ENCODE measurements around the gene STPG1. TPM values are rescaled to one million over a fixed set of nuclear protein-coding genes. Genes with fewer than 3 reads are reported as not detected.

The STPG1 gene
- total RNA-seq, 2 donors from 2014 or later = 13.0 to 17.8 TPM

DNA sequence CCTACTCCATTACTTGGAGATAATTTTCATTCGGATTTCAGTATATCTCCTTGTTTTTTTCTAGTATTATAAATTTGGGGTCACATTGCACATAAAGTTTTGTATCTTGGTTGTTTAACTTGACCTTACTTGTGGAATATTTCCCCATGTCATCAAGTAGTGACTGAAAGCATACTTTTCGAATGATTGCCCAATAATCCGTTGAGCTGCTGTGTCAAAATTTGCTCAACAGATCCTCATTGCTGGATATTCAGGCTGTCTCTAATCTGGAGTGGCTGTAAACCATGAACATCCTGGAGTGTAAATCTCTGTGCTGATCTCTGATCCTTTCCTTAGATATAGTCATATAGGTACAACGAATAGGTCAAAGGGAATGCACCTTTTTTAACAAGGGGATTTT lies 7.0 kb upstream of the STPG1 start:
- DNase-seq (no peak), ATAC-seq (replicated peaks in 1 of 2) (no peak)
- Mint-ChIP-seq H3K27me3 (ENCODE audit: low read depth) (no peaks in the 10 kb centered on the region), H3K9me3 (no peaks in the 10 kb centered on the region), H3K4me3 (no peak overlapping the region), H3K36me3 (ENCODE audit: insufficient read depth in 2 of 2) (peaks cover 3 to 39% of the 10 kb centered on the region in 2 donors), H3K4me1 (ENCODE audit: low read depth) (peaks cover 80% of the 10 kb centered on the region), H3K27ac (no peak overlapping the region)

DNA sequence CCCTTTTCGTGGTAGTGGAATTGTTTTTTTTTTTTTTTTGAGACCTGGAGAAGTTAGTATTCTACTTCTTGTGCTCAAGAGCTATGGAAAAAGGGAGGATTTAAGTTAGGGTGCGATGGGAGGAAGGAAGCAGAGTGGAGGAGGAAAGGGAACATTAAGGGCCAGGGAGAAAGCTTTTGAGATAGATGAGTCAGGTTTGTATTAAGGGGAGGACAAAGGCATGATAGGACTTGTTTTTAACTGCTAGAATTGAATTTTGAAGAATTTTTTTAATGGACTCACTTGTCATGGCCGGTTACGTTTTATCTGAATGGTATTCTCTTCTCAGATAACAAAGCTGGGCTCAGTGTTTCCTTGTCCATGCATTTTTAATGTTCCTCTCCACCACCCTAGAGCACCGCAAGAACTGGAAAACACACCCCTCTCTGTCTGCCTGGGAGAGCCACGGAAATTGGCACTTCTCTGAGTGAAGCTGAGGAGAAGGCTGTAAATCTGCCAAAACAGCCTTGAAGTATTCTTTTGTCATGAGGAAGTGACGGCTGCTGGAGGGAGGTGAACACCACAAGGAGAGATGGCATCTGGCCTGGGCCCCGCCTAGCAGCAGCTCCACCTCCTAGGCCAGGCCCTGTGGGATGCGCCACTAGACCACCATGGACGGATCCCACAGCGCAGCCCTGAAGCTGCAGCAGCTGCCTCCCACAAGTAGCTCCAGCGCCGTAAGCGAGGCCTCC lies 5.5 kb upstream of the STPG1 start:
- H3K4me3 Mint-ChIP-seq = peak overlapping the region in 1 of 2 donors; percentile 14
- ATAC-seq (replicated peaks in 1 of 2) (no peak), DNase-seq (no peak)
- peaks cover 2 to 34% of the 10 kb centered on the region in 2 donors for H3K36me3 Mint-ChIP-seq (ENCODE audit: insufficient read depth in 2 of 2)
- H3K27me3 Mint-ChIP-seq (ENCODE audit: low read depth) = no peaks in the 10 kb centered on the region
- H3K27ac Mint-ChIP-seq = peak overlapping the region; percentile 73
- H3K9me3 Mint-ChIP-seq = no peaks in the 10 kb centered on the region
- H3K4me1 Mint-ChIP-seq (ENCODE audit: low read depth) = peaks cover 88% of the 10 kb centered on the region

DNA sequence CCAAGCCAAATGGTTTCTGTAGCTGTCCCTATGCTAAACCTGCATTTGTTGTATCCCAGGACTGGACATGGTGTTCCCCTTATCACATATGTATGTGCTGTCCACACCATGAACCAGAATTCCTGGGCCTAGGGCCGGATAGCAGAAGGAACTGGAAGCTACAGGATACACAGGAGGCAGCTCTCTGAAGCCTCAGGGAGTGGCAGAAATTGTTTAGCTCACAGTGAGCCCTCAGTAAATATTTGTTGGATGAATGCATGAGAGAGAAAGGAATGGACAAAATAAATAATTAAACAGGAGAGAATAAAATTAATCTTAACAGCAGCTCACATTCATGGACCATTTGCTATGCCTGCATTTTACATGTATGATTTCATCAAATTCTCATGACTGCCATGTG lies 4.1 kb upstream of the STPG1 start:
- Mint-ChIP-seq H3K36me3 (ENCODE audit: insufficient read depth in 2 of 2) (peaks cover 2 to 31% of the 10 kb centered on the region in 2 donors), H3K9me3 (no peaks in the 10 kb centered on the region), H3K4me3 (peak overlapping the region; percentile 97 to 99), H3K4me1 (ENCODE audit: low read depth) (peaks cover 89% of the 10 kb centered on the region), H3K27ac (peak overlapping the region; percentile 27), H3K27me3 (ENCODE audit: low read depth) (no peaks in the 10 kb centered on the region)
- ATAC-seq (replicated peaks in 1 of 2) (no peak), DNase-seq (no peak)

DNA sequence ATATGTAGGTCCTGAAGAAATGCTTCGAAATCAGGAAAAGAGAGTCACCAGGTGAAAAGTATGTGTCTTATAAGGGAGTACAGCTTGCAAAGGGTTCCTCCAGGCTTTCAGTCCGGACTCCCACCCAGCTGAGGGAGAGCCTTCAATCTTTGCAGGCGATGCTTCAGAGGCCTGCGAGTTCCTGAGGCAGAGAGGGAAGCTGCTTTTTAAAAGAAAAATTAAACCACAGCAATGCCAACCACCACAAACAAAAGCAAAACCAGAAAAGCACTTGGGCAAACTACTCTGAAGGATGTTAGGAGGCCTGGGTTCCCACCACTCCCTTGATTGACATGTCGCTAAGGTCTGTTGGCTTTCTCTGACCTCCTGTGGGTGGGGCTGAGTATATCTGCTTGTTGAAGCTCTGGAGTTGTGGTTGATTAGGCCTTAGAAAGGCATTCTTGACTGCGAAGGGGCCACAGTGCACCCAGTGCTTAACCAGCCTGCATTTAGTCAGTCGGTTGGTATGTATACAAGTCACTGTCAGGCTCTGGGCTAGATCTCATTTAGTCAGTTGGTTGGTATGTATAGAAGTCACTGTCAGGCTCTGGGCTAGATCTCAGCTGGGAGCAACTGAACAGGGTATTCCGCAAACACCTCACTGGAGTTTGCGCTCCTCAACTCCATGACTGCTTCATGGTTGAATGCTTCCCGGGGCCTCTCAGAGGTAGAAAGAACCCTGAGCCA lies 3.2 kb upstream of the STPG1 start:
- Mint-ChIP-seq H3K27me3 (ENCODE audit: low read depth) (no peaks in the 10 kb centered on the region), H3K4me3 (peak overlapping the region; percentile 97 to 99), H3K9me3 (no peaks in the 10 kb centered on the region), H3K27ac (peak overlapping the region; percentile 92), H3K4me1 (ENCODE audit: low read depth) (peaks cover 90% of the 10 kb centered on the region), H3K36me3 (ENCODE audit: insufficient read depth in 2 of 2) (peaks cover 2 to 27% of the 10 kb centered on the region in 2 donors)
- ATAC-seq (replicated peaks in 1 of 2) (peak; percentile 25 to 41), DNase-seq (peak; percentile 55 to 66)

DNA sequence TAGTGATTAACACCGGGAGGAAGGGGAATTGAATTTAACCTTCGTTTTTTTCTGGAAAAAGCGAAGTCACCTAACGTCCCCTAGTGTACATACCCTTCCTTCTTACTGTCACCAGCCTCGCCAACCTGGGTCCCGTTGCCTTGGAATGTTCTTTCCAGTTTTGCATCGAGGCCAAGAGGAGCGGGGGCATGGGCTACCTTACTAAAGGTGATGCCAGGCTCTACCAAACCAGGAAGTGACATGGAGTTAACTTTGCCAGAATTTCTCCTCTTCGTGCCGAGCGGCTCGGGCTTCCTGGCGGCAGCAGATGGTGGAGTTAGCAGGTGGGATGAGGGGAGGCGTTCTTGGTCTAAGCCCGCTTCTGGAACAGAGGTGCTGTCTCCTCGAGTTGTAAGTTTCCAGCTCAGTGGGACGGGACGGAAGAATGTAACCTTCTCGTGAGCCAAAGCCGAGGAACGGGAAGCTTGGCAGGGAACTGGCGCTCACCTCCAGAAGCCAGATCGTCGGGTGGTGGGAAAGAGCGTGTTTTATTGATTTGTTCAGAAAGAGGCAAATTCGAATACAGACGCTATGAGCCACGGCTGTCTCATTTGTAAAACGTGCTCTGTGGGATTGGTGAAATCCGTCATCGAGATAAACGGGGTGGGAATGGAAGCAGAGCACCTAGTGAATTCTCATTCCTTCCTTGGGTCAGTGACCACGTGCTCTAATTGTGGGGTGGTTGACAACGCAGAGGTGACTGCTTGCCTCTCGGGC lies 2.5 kb upstream of the STPG1 start:
- peak overlapping the region; percentile 97 to 99 for H3K4me3 Mint-ChIP-seq
- H3K36me3 Mint-ChIP-seq (ENCODE audit: insufficient read depth in 2 of 2) = peaks cover 2 to 22% of the 10 kb centered on the region in 2 donors
- H3K27me3 Mint-ChIP-seq (ENCODE audit: low read depth) = no peaks in the 10 kb centered on the region
- H3K4me1 Mint-ChIP-seq (ENCODE audit: low read depth) = peaks cover 86% of the 10 kb centered on the region
- no peak for ATAC-seq (replicated peaks in 1 of 2)
- peak overlapping the region; percentile 92 for H3K27ac Mint-ChIP-seq
- peak in 1 of 2 donors; percentile 10 for DNase-seq
- no peaks in the 10 kb centered on the region for H3K9me3 Mint-ChIP-seq

DNA sequence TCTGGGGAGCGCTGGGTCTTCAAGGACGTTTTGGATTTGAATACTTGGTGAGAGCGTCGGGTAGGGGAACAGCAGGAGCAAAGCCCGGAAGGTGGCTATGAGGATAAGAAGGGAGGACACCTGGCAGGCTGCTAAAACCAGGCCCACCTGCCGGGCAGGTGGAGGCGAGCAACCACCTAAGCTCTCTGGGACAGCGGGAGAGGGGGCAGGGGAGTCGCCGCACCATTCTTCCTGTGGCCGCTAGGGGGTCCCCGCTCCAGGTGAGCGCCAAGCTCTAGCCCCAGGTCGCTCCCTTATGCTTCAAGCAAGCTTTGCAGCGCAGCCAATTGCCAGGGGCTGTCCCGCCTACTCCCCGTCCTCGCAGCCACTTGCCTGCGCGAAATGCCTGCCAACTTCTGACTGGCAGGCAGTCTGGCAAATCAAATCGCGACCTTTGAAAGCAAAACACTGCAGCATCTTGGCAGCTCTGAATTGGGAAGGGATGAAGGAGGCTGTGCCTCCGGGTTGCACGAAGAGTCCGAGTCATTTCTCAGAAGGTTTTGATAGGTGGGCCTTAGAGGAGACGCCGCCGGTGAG lies 1.8 kb upstream of the STPG1 start, which contains the start of gene NIPAL3:
Gene NIPAL3, plus strand, starts transcription at position 469 of the 576 bp plus-strand sequence. CDS start 3,746 bp downstream, outside the sequence.
- Mint-ChIP-seq H3K27me3 (ENCODE audit: low read depth) (no peaks in the 10 kb centered on the region), H3K4me3 (peak within 1 kb of the TSS; percentile 97 to 99), H3K9me3 (no peaks in the 10 kb centered on the region), H3K4me1 (ENCODE audit: low read depth) (peaks cover 80% of the 10 kb centered on the region), H3K27ac (peak within 1 kb of the TSS; percentile 92), H3K36me3 (ENCODE audit: insufficient read depth in 2 of 2) (peaks cover 2 to 19% of the 10 kb centered on the region in 2 donors)
- ATAC-seq (replicated peaks in 1 of 2) = peak; percentile 92 to 94
- peak; percentile 96 to 99 for DNase-seq

DNA sequence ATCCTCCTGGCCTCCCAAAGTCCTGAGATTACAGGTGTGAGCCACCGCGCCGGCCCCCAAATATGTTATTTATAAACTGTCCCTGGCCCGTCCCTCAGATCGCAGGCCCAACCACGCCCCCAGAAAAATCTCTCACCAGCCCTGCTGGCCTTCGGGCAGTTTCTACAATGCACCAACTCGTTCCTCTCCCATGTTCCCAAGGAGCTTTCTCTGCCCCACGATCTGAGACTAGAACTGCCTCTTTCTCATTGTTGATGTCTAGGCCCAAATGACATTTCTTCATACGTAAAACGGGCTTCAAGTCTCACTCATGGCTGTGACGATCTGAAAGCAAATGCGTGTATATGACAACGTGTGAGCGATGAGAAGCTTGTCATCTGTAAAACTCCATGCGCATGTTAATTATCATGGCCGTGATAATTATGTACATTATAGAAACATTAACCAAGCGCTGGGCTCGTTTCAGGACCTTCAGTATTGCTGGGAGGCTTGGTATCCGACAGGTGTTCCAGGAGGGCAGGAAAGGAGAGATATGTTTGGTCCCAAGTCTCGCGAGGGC lies 1.3 kb upstream of the STPG1 start:
- H3K36me3 Mint-ChIP-seq (ENCODE audit: insufficient read depth in 2 of 2) = peaks cover 2 to 18% of the 10 kb centered on the region in 2 donors
- DNase-seq (no peak), ATAC-seq (replicated peaks in 1 of 2) (no peak)
- H3K27ac Mint-ChIP-seq = peak overlapping the region; percentile 0
- H3K4me1 Mint-ChIP-seq (ENCODE audit: low read depth) = peaks cover 76% of the 10 kb centered on the region
- H3K27me3 Mint-ChIP-seq (ENCODE audit: low read depth) = no peaks in the 10 kb centered on the region
- H3K9me3 Mint-ChIP-seq = no peaks in the 10 kb centered on the region
- H3K4me3 Mint-ChIP-seq = peak overlapping the region; percentile 97 to 99

DNA sequence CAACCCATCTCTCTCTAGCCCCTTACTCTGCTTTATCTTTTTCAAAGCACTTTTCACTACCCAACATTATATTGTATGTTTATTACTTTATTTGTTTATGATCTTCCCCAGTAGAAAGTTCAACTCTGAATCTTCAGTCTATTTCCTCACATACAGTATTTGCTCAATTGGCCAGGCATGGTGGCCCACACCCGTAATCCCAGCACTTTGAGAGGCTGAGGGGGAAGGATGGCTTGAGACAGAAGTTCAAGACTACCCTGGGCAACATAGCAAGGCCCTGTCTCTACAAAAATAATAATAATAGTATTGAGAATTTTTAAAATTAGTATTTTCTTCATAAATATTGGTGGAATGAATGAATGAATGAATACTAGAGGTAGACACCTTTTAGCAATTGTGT lies 1.2 kb downstream of the STPG1 start:
- DNase-seq (no peak), ATAC-seq (replicated peaks in 1 of 2) (no peak)
- Mint-ChIP-seq H3K27me3 (ENCODE audit: low read depth) (no peaks in the 10 kb centered on the region), H3K9me3 (no peaks in the 10 kb centered on the region), H3K36me3 (ENCODE audit: insufficient read depth in 2 of 2) (peaks cover 0 to 7% of the 10 kb centered on the region in 2 donors), H3K4me1 (ENCODE audit: low read depth) (peaks cover 52% of the 10 kb centered on the region), H3K27ac (no peak overlapping the region), H3K4me3 (peak overlapping the region; percentile 6 to 93)

DNA sequence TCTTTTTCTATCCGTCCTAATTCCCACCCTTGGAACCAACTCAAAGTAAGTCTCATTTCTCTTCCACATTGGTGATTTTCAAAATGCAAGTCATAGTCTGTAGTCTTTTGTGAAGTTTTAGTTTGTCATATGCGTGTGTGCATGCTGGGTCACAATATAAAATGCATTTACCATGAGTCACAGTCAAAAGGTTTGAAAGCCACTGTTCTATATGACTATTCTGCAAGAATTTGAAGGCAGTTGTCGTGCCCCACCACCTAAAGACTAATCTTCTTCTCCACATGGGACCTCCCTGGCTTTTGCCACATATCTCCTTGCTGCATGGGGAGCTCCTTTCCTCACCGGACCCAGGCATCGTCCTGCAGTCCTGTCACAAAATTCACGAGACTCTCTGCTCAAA lies 1.6 kb downstream of the STPG1 start:
- H3K9me3 Mint-ChIP-seq = no peaks in the 10 kb centered on the region
- no peak overlapping the region for H3K27ac Mint-ChIP-seq
- no peaks in the 10 kb centered on the region for H3K27me3 Mint-ChIP-seq (ENCODE audit: low read depth)
- peaks cover 48% of the 10 kb centered on the region for H3K4me1 Mint-ChIP-seq (ENCODE audit: low read depth)
- H3K4me3 Mint-ChIP-seq = peak overlapping the region; percentile 4 to 6
- peak in 1 of 2 donors; percentile 16 for DNase-seq
- peaks cover 0 to 7% of the 10 kb centered on the region in 2 donors for H3K36me3 Mint-ChIP-seq (ENCODE audit: insufficient read depth in 2 of 2)
- no peak for ATAC-seq (replicated peaks in 1 of 2)

DNA sequence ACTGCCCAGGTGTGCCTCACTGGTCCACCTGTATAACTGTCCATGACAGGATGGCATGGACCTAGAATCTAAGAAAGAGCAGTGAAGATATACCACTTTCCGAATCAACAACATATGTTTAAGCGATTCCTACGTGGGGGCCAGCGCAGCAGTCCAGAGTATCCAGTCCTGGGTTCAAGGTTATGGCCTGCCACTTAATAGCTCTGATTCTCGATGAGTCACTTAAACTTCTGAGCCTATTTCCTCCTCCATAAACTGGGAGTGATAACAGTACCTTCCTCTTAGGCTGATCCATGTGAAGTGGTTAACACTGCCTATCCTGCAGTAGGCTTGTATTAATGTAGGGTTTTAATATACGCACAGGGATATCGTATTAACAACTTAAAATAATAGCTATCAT lies 2.8 kb downstream of the STPG1 start:
- Mint-ChIP-seq H3K4me3 (no peak overlapping the region), H3K27me3 (ENCODE audit: low read depth) (no peaks in the 10 kb centered on the region), H3K9me3 (no peaks in the 10 kb centered on the region), H3K27ac (no peak overlapping the region), H3K36me3 (ENCODE audit: insufficient read depth in 2 of 2) (peaks cover 0 to 1% of the 10 kb centered on the region in 2 donors), H3K4me1 (ENCODE audit: low read depth) (peaks cover 37% of the 10 kb centered on the region)
- DNase-seq = no peak
- no peak for ATAC-seq (replicated peaks in 1 of 2)

DNA sequence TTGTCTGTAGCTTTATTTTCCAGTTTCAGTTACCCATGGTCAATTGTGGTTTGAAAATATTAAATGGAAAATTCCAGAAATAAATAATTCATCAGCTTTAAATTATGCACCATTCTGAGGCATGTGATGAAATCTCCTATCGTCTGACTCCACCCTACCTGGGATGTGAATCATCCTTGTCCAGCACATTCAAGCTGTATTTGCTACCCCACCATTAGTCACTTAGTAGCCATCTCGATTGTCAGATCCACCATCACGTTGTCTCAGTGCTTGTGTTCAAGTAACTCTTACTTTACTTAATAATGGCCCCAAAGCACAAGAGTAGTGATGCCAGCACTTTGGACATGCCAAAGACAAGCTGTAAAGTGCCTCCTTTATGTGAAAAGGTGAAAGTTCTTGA lies 4.0 kb downstream of the STPG1 start:
- Mint-ChIP-seq H3K27me3 (ENCODE audit: low read depth) (no peaks in the 10 kb centered on the region), H3K36me3 (ENCODE audit: insufficient read depth in 2 of 2) (peaks cover 0 to 1% of the 10 kb centered on the region in 2 donors), H3K27ac (no peak overlapping the region), H3K4me1 (ENCODE audit: low read depth) (peaks cover 28% of the 10 kb centered on the region), H3K4me3 (no peak overlapping the region), H3K9me3 (no peaks in the 10 kb centered on the region)
- no peak for ATAC-seq (replicated peaks in 1 of 2)
- DNase-seq = no peak

DNA sequence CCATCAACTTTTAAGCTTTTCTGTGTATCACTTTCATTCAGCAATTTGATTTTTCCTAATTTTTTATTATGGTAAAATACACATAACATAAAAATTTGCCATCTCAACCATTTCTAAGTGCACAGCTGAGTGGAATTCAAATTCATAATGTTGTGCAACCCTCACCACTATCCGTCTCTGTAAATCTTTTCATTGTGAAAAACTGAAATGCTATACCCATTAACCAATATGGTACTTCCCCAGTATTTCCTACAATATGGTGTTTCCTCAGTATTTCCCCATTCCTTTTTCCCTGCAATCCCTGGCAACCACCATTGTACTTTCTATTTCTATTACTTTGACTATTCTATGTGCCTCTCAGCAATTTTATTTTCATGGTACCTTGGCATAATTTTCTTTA lies 6.8 kb downstream of the STPG1 start:
- no peaks in the 10 kb centered on the region for H3K36me3 Mint-ChIP-seq (ENCODE audit: insufficient read depth in 2 of 2)
- no peaks in the 10 kb centered on the region for H3K9me3 Mint-ChIP-seq
- no peak overlapping the region for H3K4me3 Mint-ChIP-seq
- ATAC-seq (replicated peaks in 1 of 2) (no peak), DNase-seq (no peak)
- H3K27me3 Mint-ChIP-seq (ENCODE audit: low read depth) = no peaks in the 10 kb centered on the region
- H3K27ac Mint-ChIP-seq = no peak overlapping the region
- H3K4me1 Mint-ChIP-seq (ENCODE audit: low read depth) = peaks cover 3% of the 10 kb centered on the region
